ENCODE measurements around the gene METAP1. TPM values are rescaled to one million over a fixed set of nuclear protein-coding genes. Genes with fewer than 3 reads are reported as not detected.

The METAP1 gene
- total and polyA plus RNA-seq, 2 experiments from 2014 or later = 64.1 to 122 TPM

DNA sequence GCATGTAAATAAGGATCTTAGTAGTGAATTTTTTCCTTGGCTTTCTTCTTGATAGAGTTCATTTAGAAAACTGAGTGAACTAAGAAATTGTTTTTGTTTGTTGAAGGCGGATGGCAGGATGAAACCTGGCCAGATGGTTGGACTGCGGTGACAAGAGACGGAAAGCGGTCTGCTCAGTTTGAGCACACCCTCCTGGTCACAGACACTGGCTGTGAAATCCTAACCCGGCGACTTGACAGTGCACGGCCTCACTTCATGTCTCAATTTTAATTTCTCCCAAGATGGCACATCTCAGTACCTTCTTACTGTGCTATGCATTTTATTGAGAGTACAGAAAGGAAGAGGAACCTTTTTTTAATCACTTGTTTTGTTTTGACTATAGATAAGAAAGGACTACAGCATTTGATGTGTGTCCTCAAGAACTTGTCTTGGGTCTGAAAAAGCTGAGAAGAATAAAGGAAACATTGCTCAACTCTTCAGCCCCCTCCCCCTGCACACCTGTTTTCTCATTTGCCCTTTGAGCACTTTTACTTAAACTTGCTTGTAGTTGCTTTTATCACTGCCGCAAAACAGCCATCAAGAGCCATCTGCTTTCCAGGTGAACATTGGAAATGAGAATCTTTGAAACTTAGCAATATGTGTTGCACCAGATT is 65.7 kb downstream of the METAP1 start:
- Histone ChIP-seq H3K36me3 (ENCODE audit: insufficient read depth) (peaks cover 25% of the 10 kb centered on the region; the same call in 1 of the 2 replicates), H3K27ac (ENCODE audit: low read depth) (no peak overlapping the region)
- H3K27ac Mint-ChIP-seq = peak overlapping the region; percentile 40; the same call in 1 of the 2 replicates

More for the DNA sequence above, 65.7 kb downstream of the METAP1 start:
- no peak overlapping the region for H3K4me2 ChIP-seq
- H3K79me2 ChIP-seq (replicated peaks; ENCODE audit: insufficient read depth) = peaks cover 16% of the 10 kb centered on the region
- H3F3A ChIP-seq (replicated peaks; ENCODE audit: low read depth) = no peaks in the 10 kb centered on the region
- TF ChIP-seq CREB1 (CRISPR knock-in tag; IDR thresholded peaks at IDR 0.05; ENCODE audit: low read depth) (no peak), STAT1 (IDR thresholded peaks at IDR 0.05; ENCODE audit: unreplicated experiment) (no peak), ZNF114 (CRISPR knock-in tag; IDR thresholded peaks at IDR 0.05) (no peak), EZH2 (IDR thresholded peaks at IDR 0.05; ENCODE audit: low read depth, unreplicated experiment) (no peak), POLR2AphosphoS5 (IDR thresholded peaks at IDR 0.05; ENCODE audit: low read depth) (no peak), JUNB (IDR thresholded peaks at IDR 0.05; ENCODE audit: unreplicated experiment) (no peak), EZH2phosphoT487 (IDR thresholded peaks at IDR 0.05; ENCODE audit: unreplicated experiment) (no peak), ZNF331 (CRISPR knock-in tag; IDR thresholded peaks at IDR 0.05; ENCODE audit: low read depth) (no peak), NANOG (IDR thresholded peaks at IDR 0.05; ENCODE audit: borderline replicate concordance) (no peak)
- TF ChIP-seq, protein P1, sequence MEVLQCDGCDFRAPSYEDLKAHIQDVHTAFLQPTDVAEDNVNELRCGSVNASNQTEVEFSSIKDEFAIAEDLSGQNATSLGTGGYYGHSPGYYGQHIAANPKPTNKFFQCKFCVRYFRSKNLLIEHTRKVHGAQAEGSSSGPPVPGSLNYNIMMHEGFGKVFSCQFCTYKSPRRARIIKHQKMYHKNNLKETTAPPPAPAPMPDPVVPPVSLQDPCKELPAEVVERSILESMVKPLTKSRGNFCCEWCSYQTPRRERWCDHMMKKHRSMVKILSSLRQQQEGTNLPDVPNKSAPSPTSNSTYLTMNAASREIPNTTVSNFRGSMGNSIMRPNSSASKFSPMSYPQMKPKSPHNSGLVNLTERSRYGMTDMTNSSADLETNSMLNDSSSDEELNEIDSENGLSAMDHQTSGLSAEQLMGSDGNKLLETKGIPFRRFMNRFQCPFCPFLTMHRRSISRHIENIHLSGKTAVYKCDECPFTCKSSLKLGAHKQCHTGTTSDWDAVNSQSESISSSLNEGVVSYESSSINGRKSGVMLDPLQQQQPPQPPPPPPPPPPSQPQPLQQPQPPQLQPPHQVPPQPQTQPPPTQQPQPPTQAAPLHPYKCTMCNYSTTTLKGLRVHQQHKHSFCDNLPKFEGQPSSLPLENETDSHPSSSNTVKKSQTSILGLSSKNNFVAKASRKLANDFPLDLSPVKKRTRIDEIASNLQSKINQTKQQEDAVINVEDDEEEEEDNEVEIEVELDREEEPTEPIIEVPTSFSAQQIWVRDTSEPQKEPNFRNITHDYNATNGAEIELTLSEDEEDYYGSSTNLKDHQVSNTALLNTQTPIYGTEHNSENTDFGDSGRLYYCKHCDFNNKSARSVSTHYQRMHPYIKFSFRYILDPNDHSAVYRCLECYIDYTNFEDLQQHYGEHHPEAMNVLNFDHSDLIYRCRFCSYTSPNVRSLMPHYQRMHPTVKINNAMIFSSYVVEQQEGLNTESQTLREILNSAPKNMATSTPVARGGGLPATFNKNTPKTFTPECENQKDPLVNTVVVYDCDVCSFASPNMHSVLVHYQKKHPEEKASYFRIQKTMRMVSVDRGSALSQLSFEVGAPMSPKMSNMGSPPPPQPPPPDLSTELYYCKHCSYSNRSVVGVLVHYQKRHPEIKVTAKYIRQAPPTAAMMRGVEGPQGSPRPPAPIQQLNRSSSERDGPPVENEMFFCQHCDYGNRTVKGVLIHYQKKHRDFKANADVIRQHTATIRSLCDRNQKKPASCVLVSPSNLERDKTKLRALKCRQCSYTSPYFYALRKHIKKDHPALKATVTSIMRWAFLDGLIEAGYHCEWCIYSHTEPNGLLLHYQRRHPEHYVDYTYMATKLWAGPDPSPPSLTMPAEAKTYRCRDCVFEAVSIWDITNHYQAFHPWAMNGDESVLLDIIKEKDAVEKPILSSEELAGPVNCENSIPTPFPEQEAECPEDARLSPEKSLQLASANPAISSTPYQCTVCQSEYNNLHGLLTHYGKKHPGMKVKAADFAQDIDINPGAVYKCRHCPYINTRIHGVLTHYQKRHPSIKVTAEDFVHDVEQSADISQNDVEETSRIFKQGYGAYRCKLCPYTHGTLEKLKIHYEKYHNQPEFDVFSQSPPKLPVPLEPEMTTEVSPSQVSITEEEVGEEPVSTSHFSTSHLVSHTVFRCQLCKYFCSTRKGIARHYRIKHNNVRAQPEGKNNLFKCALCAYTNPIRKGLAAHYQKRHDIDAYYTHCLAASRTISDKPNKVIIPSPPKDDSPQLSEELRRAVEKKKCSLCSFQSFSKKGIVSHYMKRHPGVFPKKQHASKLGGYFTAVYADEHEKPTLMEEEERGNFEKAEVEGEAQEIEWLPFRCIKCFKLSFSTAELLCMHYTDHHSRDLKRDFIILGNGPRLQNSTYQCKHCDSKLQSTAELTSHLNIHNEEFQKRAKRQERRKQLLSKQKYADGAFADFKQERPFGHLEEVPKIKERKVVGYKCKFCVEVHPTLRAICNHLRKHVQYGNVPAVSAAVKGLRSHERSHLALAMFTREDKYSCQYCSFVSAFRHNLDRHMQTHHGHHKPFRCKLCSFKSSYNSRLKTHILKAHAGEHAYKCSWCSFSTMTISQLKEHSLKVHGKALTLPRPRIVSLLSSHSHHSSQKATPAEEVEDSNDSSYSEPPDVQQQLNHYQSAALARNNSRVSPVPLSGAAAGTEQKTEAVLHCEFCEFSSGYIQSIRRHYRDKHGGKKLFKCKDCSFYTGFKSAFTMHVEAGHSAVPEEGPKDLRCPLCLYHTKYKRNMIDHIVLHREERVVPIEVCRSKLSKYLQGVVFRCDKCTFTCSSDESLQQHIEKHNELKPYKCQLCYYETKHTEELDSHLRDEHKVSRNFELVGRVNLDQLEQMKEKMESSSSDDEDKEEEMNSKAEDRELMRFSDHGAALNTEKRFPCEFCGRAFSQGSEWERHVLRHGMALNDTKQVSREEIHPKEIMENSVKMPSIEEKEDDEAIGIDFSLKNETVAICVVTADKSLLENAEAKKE (CRISPR knock-in tag; IDR thresholded peaks at IDR 0.05) = no peak
- TF ChIP-seq, protein P2, sequence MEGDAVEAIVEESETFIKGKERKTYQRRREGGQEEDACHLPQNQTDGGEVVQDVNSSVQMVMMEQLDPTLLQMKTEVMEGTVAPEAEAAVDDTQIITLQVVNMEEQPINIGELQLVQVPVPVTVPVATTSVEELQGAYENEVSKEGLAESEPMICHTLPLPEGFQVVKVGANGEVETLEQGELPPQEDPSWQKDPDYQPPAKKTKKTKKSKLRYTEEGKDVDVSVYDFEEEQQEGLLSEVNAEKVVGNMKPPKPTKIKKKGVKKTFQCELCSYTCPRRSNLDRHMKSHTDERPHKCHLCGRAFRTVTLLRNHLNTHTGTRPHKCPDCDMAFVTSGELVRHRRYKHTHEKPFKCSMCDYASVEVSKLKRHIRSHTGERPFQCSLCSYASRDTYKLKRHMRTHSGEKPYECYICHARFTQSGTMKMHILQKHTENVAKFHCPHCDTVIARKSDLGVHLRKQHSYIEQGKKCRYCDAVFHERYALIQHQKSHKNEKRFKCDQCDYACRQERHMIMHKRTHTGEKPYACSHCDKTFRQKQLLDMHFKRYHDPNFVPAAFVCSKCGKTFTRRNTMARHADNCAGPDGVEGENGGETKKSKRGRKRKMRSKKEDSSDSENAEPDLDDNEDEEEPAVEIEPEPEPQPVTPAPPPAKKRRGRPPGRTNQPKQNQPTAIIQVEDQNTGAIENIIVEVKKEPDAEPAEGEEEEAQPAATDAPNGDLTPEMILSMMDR (conservative IDR thresholded peaks at IDR 0.05; ENCODE audit: low read depth in 2 of 2) = no peak; a peak in 1 of 4 replicates
- TF ChIP-seq, protein P3, sequence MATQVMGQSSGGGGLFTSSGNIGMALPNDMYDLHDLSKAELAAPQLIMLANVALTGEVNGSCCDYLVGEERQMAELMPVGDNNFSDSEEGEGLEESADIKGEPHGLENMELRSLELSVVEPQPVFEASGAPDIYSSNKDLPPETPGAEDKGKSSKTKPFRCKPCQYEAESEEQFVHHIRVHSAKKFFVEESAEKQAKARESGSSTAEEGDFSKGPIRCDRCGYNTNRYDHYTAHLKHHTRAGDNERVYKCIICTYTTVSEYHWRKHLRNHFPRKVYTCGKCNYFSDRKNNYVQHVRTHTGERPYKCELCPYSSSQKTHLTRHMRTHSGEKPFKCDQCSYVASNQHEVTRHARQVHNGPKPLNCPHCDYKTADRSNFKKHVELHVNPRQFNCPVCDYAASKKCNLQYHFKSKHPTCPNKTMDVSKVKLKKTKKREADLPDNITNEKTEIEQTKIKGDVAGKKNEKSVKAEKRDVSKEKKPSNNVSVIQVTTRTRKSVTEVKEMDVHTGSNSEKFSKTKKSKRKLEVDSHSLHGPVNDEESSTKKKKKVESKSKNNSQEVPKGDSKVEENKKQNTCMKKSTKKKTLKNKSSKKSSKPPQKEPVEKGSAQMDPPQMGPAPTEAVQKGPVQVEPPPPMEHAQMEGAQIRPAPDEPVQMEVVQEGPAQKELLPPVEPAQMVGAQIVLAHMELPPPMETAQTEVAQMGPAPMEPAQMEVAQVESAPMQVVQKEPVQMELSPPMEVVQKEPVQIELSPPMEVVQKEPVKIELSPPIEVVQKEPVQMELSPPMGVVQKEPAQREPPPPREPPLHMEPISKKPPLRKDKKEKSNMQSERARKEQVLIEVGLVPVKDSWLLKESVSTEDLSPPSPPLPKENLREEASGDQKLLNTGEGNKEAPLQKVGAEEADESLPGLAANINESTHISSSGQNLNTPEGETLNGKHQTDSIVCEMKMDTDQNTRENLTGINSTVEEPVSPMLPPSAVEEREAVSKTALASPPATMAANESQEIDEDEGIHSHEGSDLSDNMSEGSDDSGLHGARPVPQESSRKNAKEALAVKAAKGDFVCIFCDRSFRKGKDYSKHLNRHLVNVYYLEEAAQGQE (IDR thresholded peaks at IDR 0.05; ENCODE audit: unreplicated experiment) = no peak
- TF ChIP-seq, protein P4, sequence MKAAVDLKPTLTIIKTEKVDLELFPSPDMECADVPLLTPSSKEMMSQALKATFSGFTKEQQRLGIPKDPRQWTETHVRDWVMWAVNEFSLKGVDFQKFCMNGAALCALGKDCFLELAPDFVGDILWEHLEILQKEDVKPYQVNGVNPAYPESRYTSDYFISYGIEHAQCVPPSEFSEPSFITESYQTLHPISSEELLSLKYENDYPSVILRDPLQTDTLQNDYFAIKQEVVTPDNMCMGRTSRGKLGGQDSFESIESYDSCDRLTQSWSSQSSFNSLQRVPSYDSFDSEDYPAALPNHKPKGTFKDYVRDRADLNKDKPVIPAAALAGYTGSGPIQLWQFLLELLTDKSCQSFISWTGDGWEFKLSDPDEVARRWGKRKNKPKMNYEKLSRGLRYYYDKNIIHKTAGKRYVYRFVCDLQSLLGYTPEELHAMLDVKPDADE (IDR thresholded peaks at IDR 0.05) = no peak
- Mint-ChIP-seq H3K4me1 (peaks cover 4% of the 10 kb centered on the region), H3K4me3 (no peak overlapping the region), H3K36me3 (ENCODE audit: low read depth) (peaks cover 71% of the 10 kb centered on the region), H3K27me3 (ENCODE audit: insufficient read depth, low read depth, poor library complexity) (peaks cover 5% of the 10 kb centered on the region), H3K9me3 (no peaks in the 10 kb centered on the region; the same call in 2 of the 3 replicates)
- H3K27me3 ChIP-seq (ENCODE audit: insufficient read depth) = no peaks in the 10 kb centered on the region
- DNase-seq (ENCODE audit: low spot score) = no peak
- no peak for ATAC-seq
- H2AFZ ChIP-seq = no peak overlapping the region
- no peaks in the 10 kb centered on the region for H3K9me2 ChIP-seq (ENCODE audit: insufficient read depth)
- no peak overlapping the region for H3K4me3 ChIP-seq
- no peaks in the 10 kb centered on the region for H3K4me1 ChIP-seq (ENCODE audit: insufficient read depth)
- 0 out of 2 replicates have a peak, but pooled peaks cover 6% of the 10 kb centered on the region for H4K20me1 ChIP-seq (replicated peaks; ENCODE audit: insufficient read depth)

Data from GM23338 (cell line).